Kasumi-1 (cell line): Measurements from ENCODE around the gene PREP.

Experiments used
- DNase-seq, 2 experiments: peaks; one replicate each; lab custom pipeline; 2025; lab: John Stamatoyannopoulos, UW

The PREP gene

GRCh38 chr6:105391705-105392104 is 11.2 kb downstream of the PREP start:
- DNase-seq, result no peak

GRCh38 chr6:105389543-105389942 is 13.3 kb downstream of the PREP start:
- DNase-seq, result no peak

- DNase-seq, result no peak
These were observed 14.5 kb downstream of the PREP start for GRCh38 chr6:105388392-105388791.

- DNase-seq, result no peak
These were observed 18.9 kb downstream of the PREP start for GRCh38 chr6:105384004-105384403.

- DNase-seq, result no peak
These were observed 19.9 kb downstream of the PREP start for GRCh38 chr6:105382958-105383357.

- DNase-seq, result no peak
These were observed 20.4 kb downstream of the PREP start for GRCh38 chr6:105382496-105382895.

GRCh38 chr6:105380634-105381033 is 22.2 kb downstream of the PREP start:
- no peak for DNase-seq

GRCh38 chr6:105375797-105376196 is 27.1 kb downstream of the PREP start:
- DNase-seq, result no peak

GRCh38 chr6:105374010-105374420 is 28.9 kb downstream of the PREP start:
- no peak for DNase-seq

- DNase-seq, result no peak
These were observed 29.4 kb downstream of the PREP start for GRCh38 chr6:105373481-105373880.

- no peak for DNase-seq
These were observed 30.1 kb downstream of the PREP start for GRCh38 chr6:105372849-105373182.

- DNase-seq, result no peak
These were observed 30.6 kb downstream of the PREP start for GRCh38 chr6:105372142-105372848.

- DNase-seq, result no peak
These were observed 32.5 kb downstream of the PREP start for GRCh38 chr6:105370351-105370750.

- DNase-seq, result no peak
These were observed 33.7 kb downstream of the PREP start for GRCh38 chr6:105369145-105369544.

- peak; percentile 82 to 84 for DNase-seq
These were observed 38.6 kb downstream of the PREP start for GRCh38 chr6:105364243-105364642.

- DNase-seq, result peak; percentile 9 to 24
These were observed 39.7 kb downstream of the PREP start for GRCh38 chr6:105363100-105363754.

GRCh38 chr6:105359419-105360370 is 43.2 kb downstream of the PREP start:
- DNase-seq, result no peak

GRCh38 chr6:105357165-105357564 is 45.7 kb downstream of the PREP start:
- no peak for DNase-seq

GRCh38 chr6:105352037-105352617 is 50.8 kb downstream of the PREP start:
- no peak for DNase-seq

GRCh38 chr6:105348897-105349296 is 54.0 kb downstream of the PREP start:
- DNase-seq, result no peak

GRCh38 chr6:105346052-105346451 is 56.8 kb downstream of the PREP start:
- DNase-seq, result no peak

- no peak for DNase-seq
These were observed 57.4 kb downstream of the PREP start for GRCh38 chr6:105345506-105345905.
